Measurements from ENCODE around the gene FBXO28.

DNA sequence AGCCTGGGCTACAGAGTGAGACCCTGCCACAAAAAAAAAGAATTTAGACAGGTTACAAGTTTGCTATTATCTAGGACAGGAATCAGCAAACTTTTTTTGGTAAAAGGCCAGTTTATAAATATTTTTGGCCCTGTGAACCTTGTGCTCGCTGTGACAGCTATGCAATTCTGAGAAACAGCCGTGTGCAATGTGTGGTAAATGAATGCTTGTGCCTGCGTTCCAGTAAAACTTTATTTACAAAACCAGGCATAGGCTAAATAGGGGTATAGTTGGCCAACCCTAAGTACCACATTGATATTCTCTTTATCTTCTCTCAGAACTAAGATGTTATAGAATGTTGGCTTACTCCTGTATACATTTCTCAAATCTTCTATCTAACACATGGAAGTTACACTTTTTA lies 24.3 kb downstream of the FBXO28 start:
- TF ChIP-seq, protein P1, sequence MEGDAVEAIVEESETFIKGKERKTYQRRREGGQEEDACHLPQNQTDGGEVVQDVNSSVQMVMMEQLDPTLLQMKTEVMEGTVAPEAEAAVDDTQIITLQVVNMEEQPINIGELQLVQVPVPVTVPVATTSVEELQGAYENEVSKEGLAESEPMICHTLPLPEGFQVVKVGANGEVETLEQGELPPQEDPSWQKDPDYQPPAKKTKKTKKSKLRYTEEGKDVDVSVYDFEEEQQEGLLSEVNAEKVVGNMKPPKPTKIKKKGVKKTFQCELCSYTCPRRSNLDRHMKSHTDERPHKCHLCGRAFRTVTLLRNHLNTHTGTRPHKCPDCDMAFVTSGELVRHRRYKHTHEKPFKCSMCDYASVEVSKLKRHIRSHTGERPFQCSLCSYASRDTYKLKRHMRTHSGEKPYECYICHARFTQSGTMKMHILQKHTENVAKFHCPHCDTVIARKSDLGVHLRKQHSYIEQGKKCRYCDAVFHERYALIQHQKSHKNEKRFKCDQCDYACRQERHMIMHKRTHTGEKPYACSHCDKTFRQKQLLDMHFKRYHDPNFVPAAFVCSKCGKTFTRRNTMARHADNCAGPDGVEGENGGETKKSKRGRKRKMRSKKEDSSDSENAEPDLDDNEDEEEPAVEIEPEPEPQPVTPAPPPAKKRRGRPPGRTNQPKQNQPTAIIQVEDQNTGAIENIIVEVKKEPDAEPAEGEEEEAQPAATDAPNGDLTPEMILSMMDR (IDR thresholded peaks at IDR 0.05), result no peak
- no peak for TF ChIP-seq POLR2A (IDR thresholded peaks at IDR 0.05)

Measured in heart left ventricle (tissue), 13 donors.